IPS-NIHi7 (cell line): Measurements from ENCODE around the gene PYDC2.

ENCODE experiments used
- DNase-seq: peaks from one replicate; pipeline ENCODE4 v3.0.0; 2012; ENCODE audit warnings: mixed read lengths; ENCODE audit errors: extremely low spot score

Gene PYDC2

DNA sequence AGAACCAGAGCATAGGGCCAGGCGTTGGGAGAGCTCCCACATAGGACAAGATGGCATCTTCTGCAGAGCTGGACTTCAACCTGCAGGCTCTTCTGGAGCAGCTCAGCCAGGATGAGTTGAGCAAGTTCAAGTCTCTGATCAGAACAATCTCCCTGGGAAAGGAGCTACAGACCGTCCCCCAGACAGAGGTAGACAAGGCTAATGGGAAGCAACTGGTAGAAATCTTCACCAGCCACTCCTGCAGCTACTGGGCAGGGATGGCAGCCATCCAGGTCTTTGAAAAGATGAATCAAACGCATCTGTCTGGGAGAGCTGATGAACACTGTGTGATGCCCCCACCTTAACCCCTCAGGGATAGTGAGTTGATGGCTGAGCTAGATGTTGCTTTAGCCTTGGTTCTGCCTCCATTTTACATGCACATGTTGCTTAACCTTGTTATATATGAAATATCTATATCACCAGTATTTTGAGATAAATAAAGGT lies at the start of gene PYDC2:
PYDC2 (plus strand) TSS at position 51 of the 483 bp plus-strand sequence; CDS start at position 51, 0 bp downstream.
- no peak for DNase-seq

DNA sequence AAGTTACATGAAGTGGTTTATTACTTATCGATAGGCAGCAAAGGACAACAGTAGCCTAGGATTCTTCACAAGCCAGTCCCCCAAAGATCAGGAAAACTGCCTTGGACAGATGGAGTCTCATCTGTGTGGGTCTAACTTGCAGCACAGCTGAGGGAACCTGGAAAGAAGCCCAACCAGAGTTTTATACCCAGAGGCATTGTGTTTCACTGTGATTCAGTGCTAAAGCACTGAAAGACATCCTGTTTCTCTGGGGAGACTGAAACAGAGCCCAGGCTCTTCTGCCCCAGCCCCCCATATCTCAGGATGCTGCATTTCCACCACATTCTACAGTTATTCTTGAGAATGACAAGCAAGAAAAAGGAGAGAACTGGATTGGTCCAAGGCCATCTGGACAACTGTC lies 48.2 kb upstream of the PYDC2 start:
- peak; percentile 23 for DNase-seq

DNA sequence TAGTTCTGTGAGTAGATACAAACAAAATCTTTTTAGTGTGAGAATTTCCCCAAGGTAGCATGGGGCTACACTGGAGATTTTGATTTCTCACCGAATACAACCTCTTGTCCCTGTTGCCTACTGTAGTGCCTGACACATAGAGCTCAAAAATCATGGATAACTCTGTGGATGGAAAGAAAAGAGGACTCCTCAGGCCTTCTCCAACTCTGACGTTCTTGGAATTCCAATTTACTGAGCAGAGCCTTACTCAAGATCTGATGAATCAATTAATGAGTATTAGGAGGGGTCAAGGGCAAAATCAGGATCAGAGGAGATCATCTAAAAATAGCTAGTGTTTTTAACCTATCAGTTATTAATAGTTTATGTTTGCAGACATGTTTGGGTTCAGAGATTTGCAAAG lies 46.7 kb upstream of the PYDC2 start:
- no peak for DNase-seq

DNA sequence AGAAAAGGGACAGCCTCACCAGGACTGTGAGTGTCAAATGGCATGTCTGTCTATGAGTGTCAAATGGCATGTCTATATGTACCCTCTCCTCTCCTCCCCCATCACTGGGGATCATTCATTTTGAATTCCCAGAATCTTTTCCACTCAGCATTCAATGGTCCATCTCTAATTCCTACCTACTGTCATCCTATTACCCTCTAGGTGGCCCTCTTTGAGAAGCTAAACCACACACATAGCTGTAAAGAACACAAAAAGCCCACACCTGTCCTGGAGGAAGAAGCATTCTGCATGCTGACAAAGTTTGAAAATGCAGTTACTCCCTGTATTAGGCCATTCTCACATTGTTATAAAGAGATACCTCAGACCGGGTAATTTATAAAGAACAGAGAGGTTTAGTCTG lies 46.2 kb upstream of the PYDC2 start:
- DNase-seq, result peak; percentile 14

DNA sequence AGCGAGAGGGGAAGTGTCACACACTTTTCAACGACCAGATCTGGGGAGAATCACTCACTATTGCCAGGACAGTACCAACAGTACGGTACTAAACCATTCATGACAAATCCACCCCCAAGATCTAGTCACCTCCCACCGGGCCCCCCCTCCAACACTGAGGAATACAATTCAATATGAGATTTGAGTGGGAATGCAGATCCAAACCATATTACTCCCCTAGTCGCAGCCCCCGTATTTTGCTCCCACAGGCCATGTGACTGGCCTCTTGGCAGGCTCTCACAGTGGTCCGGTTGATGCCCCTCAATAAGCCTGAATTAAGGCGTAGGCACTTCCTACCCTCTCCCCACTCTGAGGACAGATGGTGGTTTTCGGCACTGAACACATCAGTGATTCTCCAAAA lies 45.4 kb upstream of the PYDC2 start:
- DNase-seq, result no peak

DNA sequence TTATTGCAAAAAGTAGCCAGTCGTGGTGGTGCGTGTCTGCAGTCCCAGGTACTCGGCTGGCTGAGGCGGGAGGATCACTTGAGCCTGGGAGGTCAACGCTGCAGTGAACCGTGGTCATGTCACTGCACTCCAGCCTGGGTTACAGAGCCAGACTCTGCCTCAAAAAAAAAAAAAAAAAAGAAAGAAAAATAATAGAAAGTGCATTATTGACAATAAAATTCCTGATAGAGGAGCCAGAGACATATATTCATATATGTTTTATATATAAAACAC lies 43.6 kb upstream of the PYDC2 start:
- DNase-seq, result no peak

DNA sequence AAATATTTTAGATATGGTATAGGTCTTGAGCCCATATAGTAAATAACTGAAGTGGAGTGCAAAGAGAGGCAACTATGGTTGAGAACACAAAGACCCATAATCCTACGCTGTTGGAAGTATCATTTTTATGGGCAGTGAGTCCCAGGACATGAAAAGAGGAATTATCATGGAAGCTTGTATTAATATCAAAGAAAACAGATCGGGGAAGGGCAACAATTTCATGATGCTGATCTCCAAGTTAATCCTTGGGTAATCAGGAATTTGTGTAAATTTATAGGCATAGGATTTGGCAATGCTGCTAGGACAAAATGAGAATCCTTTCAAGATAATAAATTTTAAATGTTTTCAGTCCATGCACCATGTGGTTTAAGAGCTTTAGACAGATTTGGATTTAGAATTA lies 40.2 kb upstream of the PYDC2 start:
- no peak for DNase-seq

DNA sequence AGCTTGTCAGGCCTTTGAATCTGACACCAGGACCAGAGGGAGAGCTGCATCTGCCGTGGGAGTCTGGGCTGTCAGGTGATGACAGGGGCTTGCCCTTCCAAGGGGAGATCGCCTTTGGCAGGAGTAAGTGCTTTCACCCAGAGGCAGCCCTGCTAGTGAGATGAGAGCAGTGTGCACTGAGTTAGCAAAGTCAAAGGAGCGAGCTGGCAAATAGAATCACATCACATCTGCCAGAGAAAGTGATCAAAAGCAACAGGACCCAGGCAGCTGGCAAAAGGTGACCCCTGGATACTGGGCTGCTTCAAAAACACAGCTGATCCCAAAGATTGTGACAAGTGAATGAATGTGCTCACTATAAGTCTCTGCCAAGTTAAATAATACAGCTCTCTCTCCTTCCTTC lies 36.1 kb upstream of the PYDC2 start:
- no peak for DNase-seq

DNA sequence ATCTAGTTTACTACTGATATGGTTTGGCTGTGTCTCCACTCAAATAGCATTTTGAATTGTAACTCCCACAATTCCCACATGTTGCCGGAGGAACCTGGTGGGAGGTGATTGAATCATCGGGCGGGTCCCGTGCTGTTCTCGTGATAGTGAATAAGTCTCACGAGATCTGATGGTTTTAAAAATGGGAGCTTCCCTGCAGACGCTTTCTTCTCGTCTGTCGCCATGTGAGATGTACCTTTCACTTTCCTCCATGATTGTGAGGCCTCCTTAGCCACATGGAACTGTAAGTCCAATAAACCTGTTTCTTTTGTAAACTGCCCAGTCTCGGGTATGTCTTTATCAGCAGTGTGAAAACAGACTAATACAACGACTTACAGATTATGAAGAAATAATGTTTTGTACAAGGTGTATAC lies 35.6 kb upstream of the PYDC2 start:
- no peak for DNase-seq

DNA sequence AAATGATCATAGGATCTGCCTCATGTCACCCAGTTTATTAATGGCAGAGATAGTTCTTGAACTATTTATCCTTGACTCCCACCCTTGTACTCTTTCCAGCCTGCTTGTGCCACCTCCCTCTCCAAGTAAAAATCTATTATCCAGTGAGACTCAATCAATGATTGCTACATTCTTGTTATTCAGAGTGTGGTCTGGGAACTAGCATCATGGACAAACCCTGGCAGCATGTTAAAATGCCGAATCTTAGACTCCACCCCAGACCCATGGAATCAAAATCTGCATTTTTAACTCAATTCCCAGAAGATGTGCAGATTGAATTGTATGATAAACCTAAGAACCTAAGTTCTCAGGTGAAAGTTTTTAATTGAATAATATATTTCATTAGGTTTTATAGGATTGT lies 34.7 kb upstream of the PYDC2 start:
- DNase-seq, result no peak

DNA sequence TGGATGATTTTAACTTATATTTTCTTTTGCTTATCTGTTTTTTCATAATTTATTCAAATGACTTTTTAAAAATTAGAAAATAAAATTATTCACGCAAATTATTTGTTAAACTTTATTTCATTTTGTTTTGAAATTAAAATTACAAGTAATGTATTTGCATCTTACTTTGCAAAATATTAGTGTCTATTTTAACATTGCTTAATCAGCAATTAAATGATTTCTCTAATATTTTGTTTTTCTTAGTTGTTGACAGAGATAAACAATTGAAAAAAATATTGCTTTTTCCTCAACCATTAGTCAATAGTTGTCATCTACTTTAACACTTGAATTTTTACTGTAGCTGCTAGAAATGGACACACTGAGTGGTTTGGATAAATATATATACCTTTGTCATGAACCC lies 32.8 kb upstream of the PYDC2 start:
- no peak for DNase-seq

DNA sequence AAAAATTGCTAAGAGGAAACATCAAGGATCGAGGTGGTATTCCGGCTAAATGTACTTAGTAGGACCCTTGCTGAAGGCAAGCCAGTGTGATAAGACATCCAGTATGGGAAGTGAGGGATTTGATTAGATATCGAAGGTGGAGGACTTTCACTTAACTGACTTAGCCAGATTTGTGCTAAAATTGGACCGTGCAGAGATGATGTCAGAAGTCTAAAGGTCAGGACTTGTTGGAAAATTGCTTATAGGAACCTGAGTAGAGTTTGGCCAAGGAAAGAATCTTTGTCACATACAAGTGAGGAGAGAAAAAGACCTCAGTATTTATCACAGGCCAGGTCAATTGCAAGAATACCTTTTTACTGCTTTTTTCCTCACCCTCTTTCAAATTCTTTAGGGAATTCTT lies 30.9 kb upstream of the PYDC2 start:
- no peak for DNase-seq

DNA sequence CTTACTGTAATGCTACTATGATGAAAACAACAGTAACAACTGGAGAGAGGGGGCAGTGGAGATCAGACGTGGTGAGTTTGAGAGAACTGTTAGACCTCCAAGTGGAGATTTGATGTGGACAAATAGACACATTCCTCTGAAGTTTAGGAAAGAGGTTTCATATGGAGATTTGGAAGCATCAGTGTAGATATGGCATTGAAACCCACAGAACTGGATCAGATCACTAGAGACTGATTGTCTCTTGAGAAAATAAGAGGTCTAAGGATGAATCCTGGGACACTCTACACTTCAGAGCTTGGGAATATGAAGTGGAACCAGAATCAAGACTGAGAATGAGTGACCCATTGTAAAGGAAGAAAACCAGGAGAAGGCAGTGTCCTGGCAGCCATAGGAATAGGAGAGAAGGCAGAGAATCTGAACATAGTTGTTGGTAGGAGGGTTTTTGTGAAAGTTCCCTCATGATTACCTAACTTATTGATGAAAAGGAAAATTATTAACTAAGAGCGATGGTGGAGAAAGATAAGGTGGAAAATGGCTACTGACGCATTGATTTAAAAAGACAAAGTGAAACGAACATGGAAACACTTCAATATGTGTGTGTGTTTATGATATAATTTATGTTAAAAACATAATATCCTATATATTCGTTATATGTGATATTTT lies 29.7 kb upstream of the PYDC2 start:
- DNase-seq, result no peak

DNA sequence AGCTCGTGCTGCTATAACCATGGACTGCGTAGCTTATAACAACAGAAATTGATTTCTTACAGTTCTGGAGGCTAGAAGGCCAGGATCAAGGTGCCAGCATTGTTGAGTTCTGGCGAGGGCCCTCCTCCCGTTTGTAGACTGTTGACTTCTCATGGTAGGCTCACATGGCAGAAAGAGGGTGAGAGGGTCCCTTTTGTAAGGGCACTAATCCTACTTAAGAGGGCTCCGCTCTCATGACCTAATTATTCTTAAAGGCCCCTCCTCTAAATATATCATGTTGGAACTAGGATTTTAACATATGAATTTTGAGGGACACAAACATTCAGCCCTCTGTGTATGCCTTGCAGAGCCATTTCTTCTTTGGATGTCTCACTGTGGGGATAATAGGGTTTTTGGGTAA lies 28.8 kb upstream of the PYDC2 start:
- DNase-seq, result no peak

DNA sequence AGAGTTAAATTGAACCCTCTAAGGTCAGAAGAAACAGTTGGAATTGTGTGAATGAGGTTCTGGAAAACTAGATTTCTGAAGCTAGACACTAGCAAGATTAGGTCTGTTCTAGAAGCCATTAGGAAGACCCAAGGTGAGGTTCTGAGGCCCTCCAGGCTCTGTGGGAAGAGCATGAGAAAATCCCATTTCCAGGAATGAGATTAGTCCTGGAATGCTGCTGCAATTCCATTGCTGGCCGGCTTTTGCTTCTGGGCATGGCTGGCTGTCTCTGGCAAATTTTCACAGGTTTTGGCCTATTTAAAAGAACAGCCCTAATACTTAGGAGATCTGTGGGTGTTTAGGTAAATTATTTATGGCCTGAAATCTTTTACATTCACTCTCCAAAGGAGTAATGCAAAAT lies 26.9 kb upstream of the PYDC2 start:
- DNase-seq, result no peak

DNA sequence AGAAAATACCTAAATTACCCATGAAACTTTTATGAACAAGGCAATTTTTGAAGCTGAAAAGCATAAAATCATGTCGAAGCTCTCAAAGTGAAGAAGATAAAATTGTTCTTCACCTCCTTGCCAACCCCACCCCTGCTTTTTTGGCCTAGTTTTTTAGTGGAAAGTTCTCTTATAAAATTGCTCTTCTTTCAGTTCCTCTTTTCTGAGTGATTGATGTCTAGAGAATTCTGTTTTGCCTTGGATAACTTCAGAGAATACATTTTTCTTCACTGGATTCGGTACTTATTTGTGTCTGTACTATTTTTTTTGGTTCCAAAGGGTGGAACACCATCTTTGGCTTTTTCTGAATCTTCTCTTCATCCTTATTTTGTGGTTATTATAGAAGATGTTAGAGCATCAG lies 25.0 kb upstream of the PYDC2 start:
- no peak for DNase-seq

DNA sequence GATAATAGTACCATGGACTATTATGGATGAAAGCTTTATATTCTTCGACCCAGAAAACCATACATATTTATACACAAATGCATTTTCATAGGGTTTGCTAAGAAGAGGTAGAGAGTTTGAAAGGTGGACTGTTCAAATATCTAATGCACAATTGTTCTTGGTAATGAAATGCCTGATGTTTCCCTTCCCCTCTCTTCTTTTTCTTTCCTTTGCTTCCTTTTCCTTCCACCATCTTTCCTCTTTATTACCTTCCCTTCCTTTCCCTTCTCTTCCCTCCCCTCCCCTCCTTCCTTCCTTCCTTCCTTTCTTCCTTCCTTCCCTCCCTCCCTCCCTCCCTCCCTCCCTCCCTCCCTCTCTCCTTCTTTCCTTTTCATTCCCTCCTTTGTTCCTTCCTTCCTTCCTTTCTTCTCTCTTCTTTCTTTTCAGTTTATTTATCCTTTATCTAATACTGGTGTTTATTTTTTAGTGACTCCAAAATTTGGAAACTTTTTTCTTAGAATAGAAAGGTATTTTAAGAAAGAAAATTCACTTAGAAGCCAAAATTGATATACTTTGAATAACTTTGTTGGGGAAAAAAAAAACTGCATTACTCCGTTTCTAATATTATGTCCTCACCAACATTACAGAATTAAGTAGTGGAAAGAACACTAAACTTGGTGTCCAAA lies 22.7 kb upstream of the PYDC2 start:
- DNase-seq, result no peak

DNA sequence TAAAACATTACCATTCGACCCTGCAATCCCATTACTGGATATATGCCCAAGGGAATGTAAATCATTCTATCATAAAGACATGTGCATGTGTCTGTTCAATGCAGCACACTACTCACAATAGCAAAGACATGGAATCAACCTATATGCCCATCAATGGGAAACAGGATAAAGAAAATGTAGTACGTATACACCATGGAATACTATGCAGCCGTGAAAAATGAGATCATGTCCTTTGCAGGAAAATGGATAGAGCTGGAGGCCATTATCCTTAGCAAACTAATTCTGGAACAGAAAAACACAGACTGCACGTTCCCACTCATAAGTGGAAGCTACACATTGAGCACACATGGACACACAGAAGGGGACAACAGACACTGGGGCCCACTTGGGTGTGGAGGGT lies 20.4 kb upstream of the PYDC2 start:
- DNase-seq, result no peak

DNA sequence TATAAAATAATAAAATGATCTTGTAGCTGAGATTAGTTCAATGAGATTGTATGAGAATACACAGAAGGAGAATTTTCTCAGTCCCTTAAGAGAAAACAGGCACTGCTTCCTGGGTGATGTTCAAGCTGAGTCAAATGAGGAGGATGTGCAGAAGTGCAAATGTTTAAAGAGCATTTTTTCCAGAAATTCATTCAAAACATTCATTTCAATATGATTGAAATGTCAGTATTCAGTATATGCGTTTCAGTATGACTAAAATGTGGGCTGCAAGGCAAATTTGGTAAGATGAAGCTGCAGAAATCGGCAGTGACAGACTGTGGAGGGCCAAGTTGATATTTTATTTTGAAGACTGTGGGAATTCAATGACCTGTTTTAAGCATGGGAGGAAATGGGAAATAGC lies 19.3 kb upstream of the PYDC2 start:
- DNase-seq, result no peak

DNA sequence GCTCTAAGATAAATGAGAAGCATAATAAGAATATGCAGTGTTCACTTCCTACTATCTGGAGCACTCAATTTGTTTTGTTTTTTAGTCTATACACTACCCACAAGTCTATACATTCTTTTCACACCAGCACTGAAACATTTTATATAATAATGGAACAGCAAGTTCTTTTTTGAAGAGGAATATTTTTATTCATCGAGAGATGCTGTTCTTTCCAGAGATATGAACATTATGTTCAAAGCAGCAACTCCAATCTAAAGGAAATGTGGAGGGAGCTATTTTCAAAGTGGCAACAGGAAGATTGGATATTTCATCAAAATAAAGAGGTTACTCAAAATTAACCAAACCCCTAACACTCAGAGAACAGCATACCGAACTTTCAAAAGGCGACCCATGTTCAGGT lies 16.4 kb upstream of the PYDC2 start:
- DNase-seq, result no peak

DNA sequence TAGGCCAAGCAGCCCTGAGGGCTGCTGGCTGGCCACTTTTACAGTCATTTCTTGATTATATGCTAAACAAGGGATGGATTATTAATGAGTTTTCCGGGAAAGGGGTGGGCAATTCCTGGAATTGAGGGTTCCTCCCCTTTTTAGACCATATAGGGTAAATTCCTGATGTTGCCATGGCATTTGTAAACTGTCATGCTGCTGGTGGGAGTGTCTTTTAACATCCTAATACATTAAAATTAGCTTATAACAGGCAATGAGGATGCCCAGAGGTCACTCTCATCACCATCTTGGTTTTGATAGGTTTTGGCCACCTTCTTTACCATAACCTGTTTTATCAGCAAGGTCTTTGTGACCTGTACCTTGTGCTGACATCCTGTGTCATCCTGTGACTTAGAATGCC lies 11.7 kb upstream of the PYDC2 start:
- no peak for DNase-seq

DNA sequence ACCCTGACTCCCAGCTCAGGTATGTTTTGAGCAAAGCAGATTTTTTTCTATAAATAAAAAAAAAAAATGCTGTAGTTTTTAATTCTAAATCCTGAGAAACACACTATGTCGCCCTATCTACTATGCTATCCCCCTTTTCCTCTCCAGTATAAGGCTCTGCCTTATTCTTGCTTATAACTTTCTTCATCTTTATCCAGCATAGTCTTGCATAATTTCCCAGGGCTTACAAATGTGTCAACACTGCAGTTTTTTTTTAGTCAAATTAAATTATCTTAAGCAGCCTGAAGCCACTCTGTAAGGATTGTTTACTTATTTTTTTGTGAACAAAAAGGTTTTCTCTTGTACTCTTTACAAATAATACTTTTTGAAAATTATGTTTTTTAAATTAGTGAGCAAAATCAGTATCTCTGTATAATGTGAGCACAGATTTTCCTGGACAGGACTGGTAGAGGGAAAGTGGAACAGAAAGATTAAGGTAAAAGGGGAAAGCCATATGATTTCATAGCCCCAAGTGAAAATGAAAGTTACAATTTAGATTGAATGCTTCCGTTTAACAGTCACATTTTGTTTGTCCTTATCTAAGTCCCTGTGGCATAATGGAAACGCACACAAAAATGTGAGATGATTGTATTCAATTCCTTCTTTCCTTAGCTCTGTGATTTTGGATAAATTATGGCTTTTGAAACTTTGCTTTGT lies 5.6 kb upstream of the PYDC2 start:
- no peak for DNase-seq

DNA sequence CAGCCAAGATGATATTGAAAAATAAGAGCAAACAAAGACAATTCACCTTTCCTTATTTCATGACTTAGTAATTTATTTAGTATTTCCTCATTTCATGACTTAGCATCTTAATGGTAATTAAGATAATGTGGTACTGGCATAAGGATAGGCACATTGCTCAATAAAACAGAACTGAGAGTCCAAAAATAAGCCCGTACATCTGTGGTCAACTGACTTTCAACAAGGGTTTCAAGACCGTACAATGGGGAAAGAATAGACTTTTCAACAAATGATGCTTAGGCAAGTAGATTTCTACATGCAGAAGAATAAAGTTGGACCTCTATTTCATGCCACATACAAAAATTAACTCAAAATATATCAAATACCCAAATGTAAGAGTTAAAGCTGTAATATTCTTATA lies 603 bp upstream of the PYDC2 start:
- DNase-seq, result no peak
